ENCODE measurements around the gene FRS2.

FRS2 gene

GRCh38 chr12:69469854-69470188 lies 367 bp upstream of the FRS2 start:
- TF ChIP-seq CTCF (IDR thresholded peaks at IDR 0.05; ENCODE audit: extremely low read depth, insufficient read depth, missing control alignments) = no peak
- in situ Hi-C loops (cut with MboI; ENCODE audit: low pct_unique_long_range_greater_than_20kb, low sequenced_read_pairs, unreplicated experiment) = no loop called here
- no peak for DNase-seq (ENCODE audit: low spot score)

- in situ Hi-C loops (cut with MboI; ENCODE audit: low pct_unique_long_range_greater_than_20kb, low sequenced_read_pairs, unreplicated experiment) = no loop called here
- DNase-seq (ENCODE audit: low spot score) = no peak
- TF ChIP-seq CTCF (IDR thresholded peaks at IDR 0.05; ENCODE audit: extremely low read depth, insufficient read depth, missing control alignments) = no peak
Measured at GRCh38 chr12:69471076-69471430, 865 bp downstream of the FRS2 start.

GRCh38 chr12:69471667-69472385 lies 1.6 kb downstream of the FRS2 start:
- in situ Hi-C loops (cut with MboI; ENCODE audit: low pct_unique_long_range_greater_than_20kb, low sequenced_read_pairs, unreplicated experiment) = no loop called here
- peak; percentile 43 for DNase-seq (ENCODE audit: low spot score)
- no peak for TF ChIP-seq CTCF (IDR thresholded peaks at IDR 0.05; ENCODE audit: extremely low read depth, insufficient read depth, missing control alignments)

- no peak for TF ChIP-seq CTCF (IDR thresholded peaks at IDR 0.05; ENCODE audit: extremely low read depth, insufficient read depth, missing control alignments)
- DNase-seq (ENCODE audit: low spot score) = no peak
- in situ Hi-C loops (cut with MboI; ENCODE audit: low pct_unique_long_range_greater_than_20kb, low sequenced_read_pairs, unreplicated experiment) = no loop called here
Measured at GRCh38 chr12:69473262-69473661, 3.1 kb downstream of the FRS2 start.

GRCh38 chr12:69474456-69474855 lies 4.3 kb downstream of the FRS2 start:
- in situ Hi-C loops (cut with MboI; ENCODE audit: low pct_unique_long_range_greater_than_20kb, low sequenced_read_pairs, unreplicated experiment) = no loop called here

GRCh38 chr12:69475237-69475975 lies 5.2 kb downstream of the FRS2 start:
- no peak for TF ChIP-seq CTCF (IDR thresholded peaks at IDR 0.05; ENCODE audit: extremely low read depth, insufficient read depth, missing control alignments)
- no peak for DNase-seq (ENCODE audit: low spot score)
- in situ Hi-C loops (cut with MboI; ENCODE audit: low pct_unique_long_range_greater_than_20kb, low sequenced_read_pairs, unreplicated experiment) = no loop called here

More at GRCh38 chr12:69474456-69474855, 4.3 kb downstream of the FRS2 start:
- DNase-seq (ENCODE audit: low spot score) = no peak
- TF ChIP-seq CTCF (IDR thresholded peaks at IDR 0.05; ENCODE audit: extremely low read depth, insufficient read depth, missing control alignments) = no peak

Data from GM13977 (cell line).